GM19193 (cell line): ENCODE measurements around the gene SOCS7.

ENCODE experiments used
- POLR2A ChIP-seq: IDR thresholded peaks from 4 replicates; pipeline ENCODE4 v1.6.1; 2011; ENCODE audit not compliant: insufficient read depth, insufficient read length; ENCODE audit errors: extremely low read depth

The SOCS7 gene

DNA sequence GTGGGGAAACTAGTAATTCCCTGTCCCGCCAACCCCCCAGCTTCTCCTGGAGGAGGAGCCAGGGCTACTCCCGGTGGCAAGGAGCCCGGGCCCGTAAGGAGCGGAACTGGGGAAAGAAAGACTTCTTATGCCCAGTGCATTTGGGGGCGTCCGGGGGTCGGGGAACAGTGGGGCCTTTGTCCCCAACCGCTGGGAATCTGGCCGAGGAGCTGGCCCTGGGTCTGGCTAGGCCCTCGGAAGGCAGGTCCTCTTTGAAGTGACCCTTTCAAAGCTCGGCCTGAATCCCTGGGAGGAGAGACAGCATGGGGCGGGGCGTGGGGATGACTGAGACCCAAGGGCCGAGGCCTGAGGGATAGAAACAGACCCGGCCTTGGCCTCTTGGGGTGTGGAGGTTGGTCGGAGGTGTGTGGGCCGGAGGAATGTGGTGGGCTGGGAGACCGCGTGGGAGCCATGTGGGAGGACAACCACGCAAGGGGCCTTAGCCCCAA, 82.6 kb downstream of the SOCS7 start:
- no peak for TF ChIP-seq POLR2A

DNA sequence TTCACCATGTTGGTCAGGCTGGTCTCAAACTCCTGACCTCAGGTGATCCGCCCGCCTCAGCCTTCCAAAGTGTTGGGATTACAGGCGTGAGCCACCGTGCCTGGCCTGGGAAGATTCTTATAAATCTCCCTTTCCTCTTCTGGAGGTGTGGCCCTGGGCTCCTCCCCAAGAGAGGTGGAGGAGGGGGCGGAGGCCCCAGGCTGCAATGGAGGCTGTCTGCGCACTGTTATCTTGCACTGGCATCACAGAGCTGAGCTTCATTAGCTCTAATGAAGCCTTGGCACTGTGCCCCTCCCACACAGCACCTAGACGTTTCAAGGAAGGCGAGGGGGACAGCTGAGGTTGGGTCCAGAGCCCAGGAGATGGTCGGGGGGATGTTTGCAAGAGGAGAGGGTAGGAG, 84.2 kb downstream of the SOCS7 start:
- TF ChIP-seq POLR2A = no peak

DNA sequence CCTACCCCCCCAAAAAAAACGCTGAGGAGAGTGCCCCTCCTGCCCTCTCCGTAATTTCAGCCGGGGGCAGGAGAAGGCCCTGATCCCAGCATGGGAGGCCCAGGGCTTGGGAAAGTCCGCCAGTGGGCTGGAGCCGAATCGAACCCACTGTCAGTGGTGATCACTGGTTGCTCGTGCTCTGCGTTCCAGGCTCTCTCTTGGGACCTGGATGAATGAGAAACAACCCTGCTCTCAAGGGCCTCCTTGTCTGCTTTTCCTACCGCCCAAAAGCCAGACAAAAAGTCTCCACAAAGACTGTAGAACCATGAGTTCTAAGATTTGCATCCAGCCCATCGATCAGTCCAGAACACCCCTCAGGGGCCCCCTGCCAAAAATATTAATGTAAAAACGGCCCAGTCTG, 84.7 kb downstream of the SOCS7 start:
- no peak for TF ChIP-seq POLR2A

DNA sequence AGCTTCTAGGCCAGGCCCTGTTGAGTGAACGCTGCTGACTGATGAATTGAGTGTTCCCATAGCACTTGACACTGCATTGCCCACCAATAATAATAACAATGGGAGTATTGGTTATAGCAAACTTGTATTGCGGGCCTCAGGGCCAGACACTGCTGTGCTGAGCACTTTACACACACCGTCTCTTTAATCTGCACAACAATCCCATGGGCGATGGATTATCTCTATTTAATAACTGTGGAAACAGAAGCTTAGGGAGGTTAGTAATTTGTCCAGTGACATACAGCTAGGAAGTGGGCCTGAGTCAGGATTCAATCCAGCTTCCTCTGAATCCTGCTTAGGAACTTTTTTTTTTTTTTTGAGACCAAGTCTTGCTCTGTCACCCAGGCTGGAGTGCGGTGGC, 87.8 kb downstream of the SOCS7 start:
- TF ChIP-seq POLR2A = no peak

DNA sequence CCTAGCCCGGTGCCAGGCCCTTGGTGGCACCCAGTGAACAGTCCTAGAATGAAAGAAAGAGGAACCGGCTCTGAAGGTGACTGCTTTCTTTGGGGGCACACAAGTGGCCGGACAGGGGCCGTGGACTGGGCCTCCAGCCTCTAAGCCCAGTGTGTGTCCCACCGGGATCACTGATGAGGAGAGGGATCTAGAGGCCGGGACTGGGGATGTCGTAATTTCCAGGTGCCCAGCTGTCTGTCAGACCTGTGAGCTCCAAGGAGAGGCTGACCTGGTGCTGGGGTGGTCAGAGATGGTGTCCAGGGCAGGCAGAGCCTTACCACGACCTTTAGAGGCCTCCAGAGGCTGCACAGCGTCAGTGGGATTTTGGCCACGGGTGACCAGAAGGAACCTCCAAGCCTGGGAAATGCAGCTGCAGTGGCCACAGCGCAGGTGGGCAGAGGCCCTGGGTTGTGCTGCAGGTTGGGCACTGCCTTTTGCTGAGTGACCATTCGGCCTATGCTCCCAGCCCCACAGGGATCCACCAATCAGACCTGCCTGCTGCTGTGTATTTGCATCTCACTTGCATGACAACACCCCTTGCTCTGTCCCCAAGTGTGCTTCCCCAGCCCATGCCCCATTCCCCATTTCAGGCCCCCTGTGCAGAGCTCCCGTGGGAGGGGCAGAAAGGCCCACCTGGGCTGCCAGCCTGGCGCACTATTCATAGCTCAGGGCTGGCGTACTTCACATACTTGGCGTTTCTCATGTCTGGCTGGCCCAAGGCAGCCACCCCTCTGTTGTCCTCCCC, 89.2 kb downstream of the SOCS7 start:
- TF ChIP-seq POLR2A = no peak

DNA sequence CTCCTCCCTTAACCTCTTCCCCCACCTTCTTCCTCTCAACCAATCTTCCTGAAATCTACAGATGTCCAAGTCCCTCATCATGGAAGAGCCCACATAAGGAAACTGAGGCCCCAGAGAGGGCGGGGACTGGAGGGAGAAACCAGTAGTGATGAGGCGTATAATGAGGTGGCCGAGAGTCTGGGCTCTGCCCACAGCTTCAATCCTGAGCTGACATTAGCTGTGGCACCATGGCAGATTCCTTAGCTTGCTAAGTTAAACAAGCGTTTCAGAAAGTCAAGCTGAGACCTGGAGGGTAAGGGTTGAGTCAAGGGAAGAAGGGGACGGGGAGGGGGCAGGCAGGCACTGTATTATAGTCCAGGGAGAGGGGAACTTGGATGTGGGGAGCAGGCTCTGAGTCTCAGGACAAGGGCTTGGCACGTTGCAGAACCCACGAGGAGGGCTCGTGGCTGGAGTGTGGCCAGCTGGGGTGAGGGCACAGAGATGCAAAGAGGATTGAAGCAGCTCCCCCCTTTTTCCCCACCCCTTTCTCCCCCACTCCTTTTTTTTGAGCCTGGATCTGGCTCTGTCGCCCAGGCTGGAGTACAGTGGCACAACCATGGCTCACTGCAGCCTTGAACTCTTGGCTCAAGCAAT, 89.9 kb downstream of the SOCS7 start:
- no peak for TF ChIP-seq POLR2A

DNA sequence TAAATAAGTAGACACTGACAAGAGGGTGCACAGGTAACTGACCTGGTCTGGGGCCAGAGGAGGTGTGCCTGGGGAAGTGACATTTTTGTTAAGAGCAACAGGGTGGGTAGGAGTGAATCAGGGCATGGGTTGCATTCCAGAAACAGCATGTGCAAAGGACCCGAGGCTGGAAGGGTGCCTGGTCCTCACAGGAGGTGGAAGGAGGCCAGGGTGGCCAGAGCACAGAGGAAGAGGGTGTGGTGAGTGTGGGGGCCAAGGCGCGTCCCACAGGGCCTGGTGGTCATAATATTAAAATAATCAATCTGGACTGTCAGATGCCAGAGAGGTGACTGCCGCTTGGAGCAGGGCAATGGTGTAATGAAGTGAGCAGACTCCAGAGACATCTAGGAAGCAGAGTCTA, 90.9 kb downstream of the SOCS7 start:
- no peak for TF ChIP-seq POLR2A

DNA sequence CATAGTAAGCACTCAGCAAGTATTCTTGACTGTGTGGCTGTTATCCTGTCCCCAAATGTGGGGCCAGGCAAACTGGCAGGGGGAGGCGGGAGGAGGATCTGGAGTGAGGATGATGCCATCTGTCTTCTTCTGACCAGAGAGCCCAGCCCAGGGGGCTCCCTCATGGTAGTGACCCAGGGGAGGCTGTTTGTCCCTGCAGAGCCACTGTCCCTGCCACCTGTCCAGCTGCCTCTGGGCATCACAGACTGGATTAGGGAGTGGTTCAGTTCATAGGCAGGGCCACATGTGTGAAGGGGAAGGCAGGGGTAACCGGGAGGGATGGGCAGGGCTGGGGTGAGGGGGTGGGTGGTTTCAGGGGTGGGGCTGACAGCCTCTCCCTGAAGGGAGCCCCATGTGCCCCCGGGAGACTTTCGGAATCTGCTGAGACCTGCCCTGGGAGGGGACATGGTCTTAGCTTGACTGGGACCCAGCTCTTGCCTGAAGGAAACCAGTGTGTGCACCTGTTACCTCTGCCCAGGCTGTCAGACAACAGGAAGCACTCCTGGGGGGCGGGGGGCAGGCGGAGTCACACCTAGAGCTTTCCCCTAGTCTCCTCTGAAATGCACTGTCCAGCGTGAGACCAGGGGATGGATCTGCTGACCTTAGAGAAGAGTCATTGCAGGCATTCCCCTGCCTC, 91.8 kb downstream of the SOCS7 start:
- no peak for TF ChIP-seq POLR2A

DNA sequence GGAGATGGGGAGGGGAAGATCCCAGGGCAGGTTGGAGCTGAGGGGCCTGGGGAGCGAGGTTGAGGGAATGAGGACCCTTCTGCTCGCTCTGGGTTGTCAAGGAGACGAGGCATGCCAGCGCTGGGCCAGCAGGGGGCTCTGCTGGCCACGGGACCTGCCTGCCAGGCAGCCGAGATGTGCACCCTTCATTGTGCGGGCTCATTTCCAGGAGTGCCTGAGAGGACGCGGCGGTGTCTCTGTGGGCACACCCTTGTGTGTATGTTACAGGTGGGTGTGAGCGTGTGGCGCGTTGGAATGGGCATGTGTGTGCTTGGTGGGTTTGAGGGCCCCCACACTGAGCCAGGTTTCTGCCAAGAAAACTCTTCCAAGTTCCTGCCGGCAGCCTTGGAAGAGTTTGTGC, 92.5 kb downstream of the SOCS7 start:
- no peak for TF ChIP-seq POLR2A

DNA sequence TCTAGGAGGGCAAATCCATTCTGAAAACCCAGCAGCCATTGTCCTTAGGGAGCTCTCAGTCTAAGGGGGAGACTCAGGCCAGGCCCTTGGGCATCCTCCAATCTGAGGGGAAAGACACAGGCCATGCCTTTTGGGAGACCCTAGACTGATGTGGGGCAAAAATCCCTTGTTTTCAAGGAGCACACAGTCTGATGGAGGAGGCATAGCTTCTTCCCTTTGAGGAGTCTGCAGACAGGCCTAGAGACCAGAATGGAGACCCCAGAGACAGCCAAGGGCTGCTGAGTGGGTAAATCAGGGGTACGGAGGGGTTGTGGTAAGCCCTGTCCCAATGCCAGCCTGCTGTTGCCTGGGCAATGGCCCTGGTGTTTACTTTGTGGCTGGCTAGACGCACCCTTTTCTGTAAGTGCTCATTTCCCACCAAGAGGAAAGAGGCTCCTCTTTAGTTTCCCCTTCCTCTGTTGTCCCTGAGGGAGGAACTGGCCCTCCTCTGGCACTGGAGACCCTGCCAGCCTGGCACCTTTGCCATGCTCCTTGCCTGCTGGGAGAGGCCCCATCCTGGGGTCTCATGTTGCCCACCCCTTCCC, 96.0 kb downstream of the SOCS7 start:
- TF ChIP-seq POLR2A = no peak

DNA sequence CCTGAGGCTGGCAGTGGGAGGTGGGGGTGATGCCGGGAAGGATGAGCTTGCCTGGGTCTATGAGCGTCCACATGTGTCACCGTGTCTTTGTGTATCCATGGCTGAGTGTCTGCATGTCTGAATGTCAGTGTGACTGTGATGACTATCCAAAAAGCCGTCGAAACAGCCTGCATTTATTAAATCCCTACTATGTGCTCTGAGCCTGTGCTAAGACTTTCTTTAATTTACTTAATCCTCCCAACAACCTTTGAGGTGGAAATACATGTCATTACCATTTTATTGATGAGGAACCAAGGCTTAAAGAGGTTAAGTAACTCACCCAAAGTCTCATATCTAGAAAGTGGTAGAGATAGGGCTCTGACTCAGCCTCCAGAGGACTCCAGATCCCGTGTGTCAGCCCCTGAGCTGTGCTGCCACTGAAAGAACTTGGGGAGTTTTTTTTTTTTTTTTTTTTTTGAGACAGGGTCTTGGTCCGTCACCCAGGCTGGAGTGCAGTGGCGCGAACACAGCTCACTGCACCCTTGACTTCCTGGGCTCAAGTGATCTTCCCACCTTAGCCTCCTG, 96.6 kb downstream of the SOCS7 start:
- no peak for TF ChIP-seq POLR2A

DNA sequence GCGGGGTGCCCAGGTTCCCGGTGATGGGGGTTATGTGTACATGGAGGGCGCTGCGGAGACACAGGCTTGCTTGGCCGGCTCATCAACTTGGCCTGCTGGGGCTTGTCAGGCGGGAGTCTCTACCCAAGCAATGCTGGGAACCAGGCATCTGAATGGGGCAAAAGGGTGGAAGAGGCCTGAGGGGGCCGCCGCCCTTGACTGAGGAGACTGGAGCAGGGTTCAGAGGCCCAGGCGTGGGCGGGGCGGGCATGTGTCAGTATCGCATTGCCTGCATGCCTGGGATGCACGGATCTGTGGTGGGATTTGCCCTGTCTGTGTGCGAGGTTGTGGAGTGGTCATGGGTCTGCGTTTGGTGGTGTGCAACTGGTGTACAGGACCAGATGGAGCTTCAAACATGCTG, 97.7 kb downstream of the SOCS7 start:
- TF ChIP-seq POLR2A = no peak

DNA sequence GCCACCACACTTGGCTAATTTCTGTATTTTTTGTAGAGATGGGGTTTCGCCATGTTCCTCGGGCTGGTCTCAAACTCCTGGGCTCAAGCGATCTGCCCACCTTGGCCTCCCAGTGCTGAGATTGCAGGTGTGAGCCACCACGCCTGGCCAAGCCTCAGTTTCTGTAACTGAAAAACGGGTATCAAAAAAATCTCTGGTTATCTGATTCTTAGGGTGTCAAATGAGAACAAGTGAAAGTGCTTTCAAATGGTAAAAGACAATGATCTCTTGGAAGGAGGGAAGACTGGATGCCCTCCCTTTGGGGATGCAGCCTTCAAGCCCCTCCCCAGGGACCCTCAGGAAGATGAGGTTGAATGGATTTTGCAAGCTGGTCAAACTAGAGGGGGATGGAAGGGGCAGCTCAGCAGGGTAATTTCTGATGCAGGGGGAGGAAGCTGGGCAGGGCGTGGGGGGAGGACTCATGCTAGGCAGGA, 98.9 kb downstream of the SOCS7 start:
- no peak for TF ChIP-seq POLR2A

DNA sequence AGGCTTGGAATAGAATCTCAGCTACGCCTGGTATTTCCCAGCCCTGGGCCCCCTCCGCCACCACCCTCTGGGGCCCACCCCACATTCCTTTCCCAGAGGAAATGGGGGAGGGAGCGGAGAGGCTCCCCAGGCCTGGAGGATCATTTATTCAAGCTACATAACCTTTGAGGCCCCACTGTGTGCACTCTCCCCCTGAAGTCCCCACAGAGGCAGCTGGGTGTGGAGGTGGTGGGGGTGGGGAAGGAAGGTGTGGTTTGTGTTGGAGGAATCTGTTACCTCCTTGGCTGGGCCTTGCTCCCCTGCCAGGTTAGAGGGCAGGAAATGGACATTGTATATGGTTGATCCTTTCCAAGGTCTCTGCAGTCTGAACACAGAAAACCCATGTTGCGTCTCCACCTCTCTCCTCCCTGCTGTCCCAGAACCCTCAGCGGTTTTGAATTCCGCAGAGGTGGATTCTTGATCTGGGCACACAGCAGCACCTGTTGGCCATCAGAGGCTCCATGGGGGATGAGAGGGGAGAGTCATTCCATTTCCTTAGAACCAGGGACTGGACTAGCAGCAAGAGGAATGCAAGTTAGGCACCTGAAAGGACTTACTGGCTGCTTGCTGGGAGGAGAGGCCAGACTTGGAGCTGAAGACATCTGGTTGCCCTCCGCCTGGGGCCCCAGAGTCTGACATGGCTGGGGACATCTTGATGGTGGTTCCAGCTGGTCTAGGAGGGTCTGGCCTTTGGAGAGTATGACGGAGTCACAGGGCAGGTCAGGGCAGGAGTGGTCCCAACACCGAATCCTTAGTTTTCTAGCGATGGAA, 99.6 kb downstream of the SOCS7 start:
- no peak for TF ChIP-seq POLR2A
